GM21529 (cell line): Measurements from ENCODE around the gene BACE1.
"Not testable (repeated sequence)": the region's sequence is repeated elsewhere in the genome, so short reads cannot be mapped to it uniquely, and the experiment has no call there.

Source experiments
- ATAC-seq: cut with Tn5 transposase; IDR thresholded peaks from one replicate; pipeline ENCODE4 v1.9.1; 2021; ENCODE audit not compliant: unreplicated experiment

BACE1 gene

GRCh38 chr11:117279711-117280376 is 36.2 kb downstream of the BACE1 start:
- no peak for ATAC-seq

DNA sequence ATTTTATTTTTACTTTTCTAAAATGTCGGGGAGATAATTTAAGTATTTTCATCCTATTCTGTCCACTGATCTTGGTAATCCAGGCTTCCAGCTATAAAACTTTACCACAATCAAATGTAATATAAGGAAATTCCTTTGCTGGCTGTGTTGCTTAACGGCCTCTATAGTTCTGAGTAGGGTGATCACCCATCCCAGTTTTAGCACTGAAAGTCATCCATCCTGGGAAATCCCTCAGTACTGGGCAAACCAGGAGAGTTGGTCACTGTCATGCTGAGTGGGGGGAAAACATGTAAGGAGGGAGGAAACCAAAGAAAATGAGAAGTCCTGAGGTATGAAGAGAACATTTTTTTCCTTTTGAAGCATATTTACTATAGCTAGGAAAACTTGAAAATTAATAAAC is 37.7 kb downstream of the BACE1 start:
- no peak for ATAC-seq

DNA sequence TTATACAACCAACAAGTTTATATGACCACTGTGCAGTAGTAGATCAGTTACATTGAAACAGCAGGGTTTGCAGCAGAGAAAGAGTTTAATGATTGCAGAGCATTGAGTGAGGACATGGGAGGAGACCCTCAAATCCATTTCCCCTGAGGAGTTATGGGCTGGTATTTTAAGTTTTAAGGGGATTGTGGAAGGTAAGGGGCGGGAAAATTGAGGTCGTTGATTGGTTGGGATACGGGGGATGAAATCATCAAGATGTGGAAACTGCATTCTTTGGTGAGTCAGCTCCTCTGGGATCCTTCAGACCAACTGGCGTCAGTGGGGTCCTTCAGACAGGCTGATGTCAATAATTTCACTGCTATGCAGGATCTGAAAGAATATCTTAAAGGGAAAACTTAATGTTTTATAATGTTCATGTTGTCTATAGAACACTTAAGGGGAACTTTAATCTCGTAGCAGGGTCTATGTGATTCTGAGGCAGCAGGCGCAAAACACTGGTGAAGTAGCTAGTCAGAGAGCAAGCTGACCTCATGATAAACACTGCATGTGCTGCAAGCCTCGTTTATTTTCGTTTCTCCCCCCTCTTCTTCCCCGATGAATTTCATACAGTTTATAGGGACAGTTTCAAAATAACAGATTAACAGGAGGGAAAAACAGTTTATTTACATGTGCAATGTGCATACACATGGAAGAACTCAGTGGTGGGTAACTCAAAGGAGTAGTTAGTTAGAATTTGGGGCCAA is 42.3 kb downstream of the BACE1 start:
- no peak for ATAC-seq

- ATAC-seq, result not testable (repeated sequence)
Measured at GRCh38 chr11:117272175-117272574, 43.9 kb downstream of the BACE1 start.

- ATAC-seq, result no peak
Measured at GRCh38 chr11:117271208-117271607, 44.8 kb downstream of the BACE1 start.

DNA sequence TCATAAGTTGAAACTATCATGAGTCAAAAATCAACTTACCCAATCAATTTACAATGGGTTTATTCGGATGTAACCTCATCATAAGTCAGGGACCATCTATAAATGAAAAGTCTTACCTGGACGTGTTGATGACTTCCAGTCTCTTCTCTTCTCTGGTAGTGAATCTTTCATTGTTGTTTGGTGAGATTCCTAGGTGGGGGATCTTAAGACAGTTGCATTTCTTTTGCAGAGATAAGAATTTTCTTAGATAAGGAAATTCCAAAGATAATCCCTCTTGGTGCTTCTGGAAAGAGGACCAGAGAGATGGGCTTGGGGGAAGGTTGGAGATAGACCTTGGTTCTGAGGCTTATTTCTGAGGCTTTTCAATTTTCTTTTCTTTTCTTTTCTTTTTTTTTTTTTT is 46.2 kb downstream of the BACE1 start:
- ATAC-seq, result no peak

- ATAC-seq, result no peak
Measured at GRCh38 chr11:117265745-117266144, 50.3 kb downstream of the BACE1 start.

GRCh38 chr11:117264624-117265323 is 51.3 kb downstream of the BACE1 start:
- ATAC-seq, result not testable (repeated sequence)

GRCh38 chr11:117259417-117259816 is 56.6 kb downstream of the BACE1 start:
- ATAC-seq, result no peak

DNA sequence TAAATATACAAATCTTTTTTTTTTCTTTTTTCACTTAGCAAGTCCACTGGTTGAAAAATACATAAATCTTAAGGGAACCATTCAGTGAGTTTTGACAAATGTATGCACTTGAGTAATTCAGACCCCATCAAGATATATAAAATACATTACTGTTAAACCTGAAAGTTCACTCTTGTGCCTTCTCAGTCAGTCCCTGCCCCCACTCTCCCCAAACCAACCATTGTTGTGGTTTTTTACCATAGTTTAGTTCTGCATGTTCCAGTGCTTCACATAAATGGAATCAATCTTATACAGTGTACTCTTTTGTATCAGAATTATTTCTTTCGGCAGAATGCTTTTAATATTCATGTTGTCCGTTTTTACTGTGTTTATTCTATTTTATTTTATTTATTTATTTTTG is 57.5 kb downstream of the BACE1 start:
- no peak for ATAC-seq

- ATAC-seq, result no peak
Measured at GRCh38 chr11:117256573-117256972, 59.5 kb downstream of the BACE1 start.

GRCh38 chr11:117255966-117256365 is 60.1 kb downstream of the BACE1 start:
- ATAC-seq, result no peak

GRCh38 chr11:117251506-117251905 is 64.5 kb downstream of the BACE1 start:
- no peak for ATAC-seq

- ATAC-seq, result no peak
Measured at GRCh38 chr11:117249571-117249970, 66.5 kb downstream of the BACE1 start.

GRCh38 chr11:117248341-117248740 is 67.7 kb downstream of the BACE1 start:
- no peak for ATAC-seq

DNA sequence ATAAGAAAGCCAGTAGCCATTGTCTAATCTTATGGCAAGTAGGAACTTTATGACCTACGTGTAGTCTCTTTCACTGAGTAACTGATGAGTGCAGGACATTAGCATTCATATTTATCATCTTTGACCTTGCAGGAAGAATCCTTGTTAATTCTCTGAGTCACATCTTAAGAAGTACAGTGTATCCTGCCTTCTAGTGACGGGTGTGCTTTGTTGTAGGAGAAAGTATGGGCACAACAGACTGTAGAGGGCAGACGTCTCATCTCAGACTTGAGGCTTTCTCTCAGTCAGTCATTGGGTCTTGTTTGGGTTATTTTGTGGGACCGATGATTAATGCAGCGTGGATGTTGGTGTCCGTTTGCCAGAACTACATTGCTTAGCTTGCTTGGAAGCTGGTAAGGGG is 76.8 kb downstream of the BACE1 start:
- no peak for ATAC-seq

DNA sequence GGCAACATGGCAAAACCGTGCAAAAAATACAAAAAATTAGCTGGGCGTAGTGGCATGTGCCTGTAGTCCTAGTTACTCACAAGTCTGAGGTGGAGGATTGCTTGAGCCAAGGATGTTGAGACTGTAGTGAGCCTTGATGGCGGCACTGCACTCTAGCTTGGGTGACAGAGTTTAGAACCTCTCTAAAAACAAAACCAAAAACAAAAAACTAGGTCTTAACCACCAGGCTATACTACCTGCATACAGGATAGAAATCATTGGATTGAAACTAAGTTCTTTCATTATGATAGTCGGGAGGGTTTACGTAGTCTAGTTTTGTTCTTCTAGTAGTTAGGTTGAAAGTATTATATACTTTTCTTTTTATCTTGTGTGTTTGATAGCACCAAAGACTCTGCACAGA is 77.8 kb downstream of the BACE1 start:
- ATAC-seq, result no peak
